Measurements from ENCODE around the gene ACVR1.

Gene ACVR1

GRCh38 chr2:157793053-157793612 is 83.0 kb downstream of the ACVR1 start:
- no peak for DNase-seq
- no peak overlapping the region for H3K4me3 ChIP-seq (ENCODE audit: low read depth in 1 of 2, low read length in 2 of 2)
- H3K27me3 ChIP-seq (ENCODE audit: insufficient read depth, low read length, poor library complexity): no peaks in the 10 kb centered on the region
- H4K20me1 ChIP-seq (ENCODE audit: insufficient read depth, low read length): no peaks in the 10 kb centered on the region
- no peak overlapping the region for H3K27ac ChIP-seq (ENCODE audit: low read length)
- no peak overlapping the region for H3K9ac ChIP-seq (ENCODE audit: low read depth, low read length)
- no peak for TF ChIP-seq EZH2 (IDR thresholded peaks at IDR 0.05; ENCODE audit: borderline replicate concordance, low read depth, low read length, severe bottlenecking)
- no peak for TF ChIP-seq CTCF (IDR thresholded peaks at IDR 0.05; ENCODE audit: borderline replicate concordance, extremely low read depth, low read length, poor library complexity, severe bottlenecking)
- no peak overlapping the region for H3K4me2 ChIP-seq (ENCODE audit: insufficient read depth, low read length)
- no peaks in the 10 kb centered on the region for H3K79me2 ChIP-seq (ENCODE audit: insufficient read depth, low read length)
- H3K4me1 ChIP-seq (ENCODE audit: insufficient read depth, low read length): no peaks in the 10 kb centered on the region
- H2AFZ ChIP-seq (ENCODE audit: low read depth, low read length): no peak overlapping the region
- ATAC-seq (ENCODE audit: insufficient read depth, low read depth): no peak
- H3K9me3 ChIP-seq (ENCODE audit: insufficient read depth, low read length, severe bottlenecking): no peaks in the 10 kb centered on the region
- no peaks in the 10 kb centered on the region for H3K36me3 ChIP-seq (ENCODE audit: insufficient read depth, low read length)

- DNase-seq (no peak), ATAC-seq (ENCODE audit: insufficient read depth, low read depth) (no peak)
- Histone ChIP-seq H2AFZ (ENCODE audit: low read depth, low read length) (no peak overlapping the region), H3K4me3 (ENCODE audit: low read depth in 1 of 2, low read length in 2 of 2) (no peak overlapping the region), H3K4me1 (ENCODE audit: insufficient read depth, low read length) (no peaks in the 10 kb centered on the region), H3K36me3 (ENCODE audit: insufficient read depth, low read length) (no peaks in the 10 kb centered on the region), H3K9ac (ENCODE audit: low read depth, low read length) (no peak overlapping the region), H3K4me2 (ENCODE audit: insufficient read depth, low read length) (no peak overlapping the region), H4K20me1 (ENCODE audit: insufficient read depth, low read length) (no peaks in the 10 kb centered on the region), H3K27me3 (ENCODE audit: insufficient read depth, low read length, poor library complexity) (no peaks in the 10 kb centered on the region), H3K79me2 (ENCODE audit: insufficient read depth, low read length) (no peaks in the 10 kb centered on the region), H3K27ac (ENCODE audit: low read length) (no peak overlapping the region), H3K9me3 (ENCODE audit: insufficient read depth, low read length, severe bottlenecking) (no peaks in the 10 kb centered on the region)
- TF ChIP-seq EZH2 (IDR thresholded peaks at IDR 0.05; ENCODE audit: borderline replicate concordance, low read depth, low read length, severe bottlenecking) (no peak), CTCF (IDR thresholded peaks at IDR 0.05; ENCODE audit: borderline replicate concordance, extremely low read depth, low read length, poor library complexity, severe bottlenecking) (no peak)
Measured at GRCh38 chr2:157792335-157793052, 83.6 kb downstream of the ACVR1 start.

GRCh38 chr2:157790780-157791179 is 85.3 kb downstream of the ACVR1 start:
- H3K4me2 ChIP-seq (ENCODE audit: insufficient read depth, low read length): no peak overlapping the region
- H3K9ac ChIP-seq (ENCODE audit: low read depth, low read length): no peak overlapping the region
- no peak overlapping the region for H3K4me3 ChIP-seq (ENCODE audit: low read depth in 1 of 2, low read length in 2 of 2)
- H3K4me1 ChIP-seq (ENCODE audit: insufficient read depth, low read length): no peaks in the 10 kb centered on the region
- H3K27me3 ChIP-seq (ENCODE audit: insufficient read depth, low read length, poor library complexity): no peaks in the 10 kb centered on the region
- H3K79me2 ChIP-seq (ENCODE audit: insufficient read depth, low read length): no peaks in the 10 kb centered on the region
- H2AFZ ChIP-seq (ENCODE audit: low read depth, low read length): no peak overlapping the region
- ATAC-seq (ENCODE audit: insufficient read depth, low read depth): no peak
- H3K27ac ChIP-seq (ENCODE audit: low read length): no peak overlapping the region
- no peak for TF ChIP-seq EZH2 (IDR thresholded peaks at IDR 0.05; ENCODE audit: borderline replicate concordance, low read depth, low read length, severe bottlenecking)
- TF ChIP-seq CTCF (IDR thresholded peaks at IDR 0.05; ENCODE audit: borderline replicate concordance, extremely low read depth, low read length, poor library complexity, severe bottlenecking): no peak
- no peaks in the 10 kb centered on the region for H3K9me3 ChIP-seq (ENCODE audit: insufficient read depth, low read length, severe bottlenecking)
- no peaks in the 10 kb centered on the region for H4K20me1 ChIP-seq (ENCODE audit: insufficient read depth, low read length)
- no peak for DNase-seq
- no peaks in the 10 kb centered on the region for H3K36me3 ChIP-seq (ENCODE audit: insufficient read depth, low read length)
